Hepatocyte (in vitro differentiated cells): ENCODE results near the gene PIAS1. TPM values are rescaled to one million over a fixed set of nuclear protein-coding genes. Genes with fewer than 3 reads are reported as not detected.

Experiments
- DNase-seq: peaks from one replicate; pipeline ENCODE4 v3.0.0-alpha.2; 2016; ENCODE audit warnings: low spot score
- H2AFZ ChIP-seq: fragments of 200-600 bp; sonication (generic); 2 replicates; pipeline ENCODE4 v1.6.0; 2016; ENCODE audit warnings: antibody characterized with exemption, mild to moderate bottlenecking
- H3K27ac ChIP-seq: fragments of 200-600 bp; sonication (generic); 2 replicates; pipeline ENCODE4 v1.5.1; 2016; ENCODE audit warnings: mild to moderate bottlenecking
- H3K27me3 ChIP-seq: fragments of 200-600 bp; sonication (generic); 2 replicates; pipeline ENCODE4 v1.6.1; 2016
- H3K36me3 ChIP-seq: fragments of 200-600 bp; sonication (generic); replicated peaks from 2 replicates; pipeline ENCODE4 v1.5.1; 2016; ENCODE audit warnings: low read depth; ENCODE audit not compliant: insufficient read depth
- H3K4me1 ChIP-seq: fragments of 200-600 bp; sonication (generic); 2 replicates; pipeline ENCODE4 v1.5.1; 2016; ENCODE audit warnings: mild to moderate bottlenecking, moderate library complexity; ENCODE audit not compliant: insufficient read depth
- H3K4me2 ChIP-seq: fragments of 200-600 bp; sonication (generic); 2 replicates; pipeline ENCODE4 v1.6.0; 2016
- H3K4me3 ChIP-seq: fragments of 200-600 bp; sonication (generic); 2 replicates; pipeline ENCODE4 v1.5.1; 2016; ENCODE audit warnings: mild to moderate bottlenecking
- H3K79me2 ChIP-seq: fragments of 200-600 bp; sonication (generic); 2 replicates; pipeline ENCODE4 v1.6.0; 2017; ENCODE audit warnings: mild to moderate bottlenecking
- H3K9me2 ChIP-seq: fragments of 200-600 bp; sonication (generic); replicated peaks from 2 replicates; pipeline ENCODE4 v1.6.0; 2017; ENCODE audit warnings: mild to moderate bottlenecking; ENCODE audit not compliant: insufficient read depth
- H3K9me3 ChIP-seq: fragments of 200-600 bp; sonication (generic); 2 replicates; pipeline ENCODE4 v1.5.1; 2016; ENCODE audit warnings: low read depth, mild to moderate bottlenecking
- H4K20me1 ChIP-seq: fragments of 200-600 bp; sonication (generic); 2 replicates; pipeline ENCODE4 v1.6.0; 2016; ENCODE audit warnings: mild to moderate bottlenecking; ENCODE audit not compliant: insufficient read depth, poor library complexity, severe bottlenecking
- EZH2 ChIP-seq: fragments of 200-600 bp; sonication (generic); IDR thresholded peaks from 2 replicates; pipeline ENCODE4 v1.6.1; 2016; ENCODE audit warnings: antibody characterized with exemption, mild to moderate bottlenecking, borderline replicate concordance
- EZH2phosphoT487 ChIP-seq: fragments of 200-600 bp; sonication (generic); IDR thresholded peaks from one replicate; pipeline ENCODE4 v1.6.1; 2018; ENCODE audit warnings: antibody characterized with exemption, mild to moderate bottlenecking, low read depth, moderate library complexity; ENCODE audit not compliant: unreplicated experiment, severe bottlenecking
- WGBS: methylation state at CpG from one replicate; pipeline ENCODE4 v1.1.6; 2016; ENCODE audit warnings: low lambda C conversion rate; ENCODE audit errors: missing lambda C conversion rate; 5-methylcytosine and 5-hydroxymethylcytosine counted together
- polyA plus RNA-seq: library from polyadenylated mRNA; unstranded; fragments of >200 nt; fragmentation: Nextera tagmentation; extraction: Ambion mirVana; gene quantifications from 2 replicates; pipeline ENCODE4 v1.2.1, GENCODE V29; 2016
- total RNA-seq: library from RNA; depleted of rRNA; stranded (reverse); fragments of >200 nt; gene quantifications from 2 replicates; pipeline ENCODE4 v1.2.3, GENCODE V29; 2014
- TF ChIP-seq, protein P1 (sequence below): fragments of 200-600 bp; sonication (generic); IDR thresholded peaks from 2 replicates; pipeline ENCODE4 v1.5.1; 2016; ENCODE audit warnings: antibody characterized with exemption, mild to moderate bottlenecking; ENCODE audit not compliant: poor library complexity

Gene PIAS1
- total and polyA plus RNA-seq, 2 experiments from 2014 or later = 22.6 to 45.4 TPM

DNA sequence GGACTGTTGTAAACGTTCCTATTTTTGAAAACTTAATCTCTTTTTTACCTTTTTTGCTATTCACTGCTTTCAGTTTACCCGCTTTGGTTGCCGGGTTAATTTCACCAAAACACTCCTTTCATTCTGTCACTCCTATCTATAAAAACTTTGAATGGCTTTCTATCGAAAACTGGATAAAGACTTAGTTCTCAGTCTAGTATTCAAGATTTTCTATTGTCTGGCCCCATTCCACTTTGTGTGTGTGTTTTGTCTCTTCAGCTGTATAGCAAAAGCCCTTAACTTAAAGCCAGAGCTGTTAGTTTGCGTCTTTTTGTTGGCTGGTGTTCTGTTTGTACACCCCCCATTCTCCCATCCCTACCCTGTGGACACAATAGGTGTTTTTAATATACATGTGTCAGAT lies 7.5 kb downstream of the PIAS1 start:
- no peaks in the 10 kb centered on the region for H3K36me3 ChIP-seq
- H3K79me2 ChIP-seq = peaks cover 100% of the 10 kb centered on the region
- H3K4me2 ChIP-seq = no peak overlapping the region
- no peak for DNase-seq
- no peak overlapping the region for H2AFZ ChIP-seq
- H4K20me1 ChIP-seq = peaks cover 79% of the 10 kb centered on the region
- H3K4me1 ChIP-seq = peaks cover 12% of the 10 kb centered on the region
- no peak overlapping the region for H3K4me3 ChIP-seq
- no peaks in the 10 kb centered on the region for H3K9me2 ChIP-seq
- no peaks in the 10 kb centered on the region for H3K27me3 ChIP-seq
- no peaks in the 10 kb centered on the region for H3K9me3 ChIP-seq
- TF ChIP-seq, protein P1, sequence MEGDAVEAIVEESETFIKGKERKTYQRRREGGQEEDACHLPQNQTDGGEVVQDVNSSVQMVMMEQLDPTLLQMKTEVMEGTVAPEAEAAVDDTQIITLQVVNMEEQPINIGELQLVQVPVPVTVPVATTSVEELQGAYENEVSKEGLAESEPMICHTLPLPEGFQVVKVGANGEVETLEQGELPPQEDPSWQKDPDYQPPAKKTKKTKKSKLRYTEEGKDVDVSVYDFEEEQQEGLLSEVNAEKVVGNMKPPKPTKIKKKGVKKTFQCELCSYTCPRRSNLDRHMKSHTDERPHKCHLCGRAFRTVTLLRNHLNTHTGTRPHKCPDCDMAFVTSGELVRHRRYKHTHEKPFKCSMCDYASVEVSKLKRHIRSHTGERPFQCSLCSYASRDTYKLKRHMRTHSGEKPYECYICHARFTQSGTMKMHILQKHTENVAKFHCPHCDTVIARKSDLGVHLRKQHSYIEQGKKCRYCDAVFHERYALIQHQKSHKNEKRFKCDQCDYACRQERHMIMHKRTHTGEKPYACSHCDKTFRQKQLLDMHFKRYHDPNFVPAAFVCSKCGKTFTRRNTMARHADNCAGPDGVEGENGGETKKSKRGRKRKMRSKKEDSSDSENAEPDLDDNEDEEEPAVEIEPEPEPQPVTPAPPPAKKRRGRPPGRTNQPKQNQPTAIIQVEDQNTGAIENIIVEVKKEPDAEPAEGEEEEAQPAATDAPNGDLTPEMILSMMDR = no peak
- TF ChIP-seq EZH2 (no peak), EZH2phosphoT487 (no peak)
- H3K27ac ChIP-seq = no peak overlapping the region
- 89% methylated on average over 5 of the region's 5 CpGs for WGBS

DNA sequence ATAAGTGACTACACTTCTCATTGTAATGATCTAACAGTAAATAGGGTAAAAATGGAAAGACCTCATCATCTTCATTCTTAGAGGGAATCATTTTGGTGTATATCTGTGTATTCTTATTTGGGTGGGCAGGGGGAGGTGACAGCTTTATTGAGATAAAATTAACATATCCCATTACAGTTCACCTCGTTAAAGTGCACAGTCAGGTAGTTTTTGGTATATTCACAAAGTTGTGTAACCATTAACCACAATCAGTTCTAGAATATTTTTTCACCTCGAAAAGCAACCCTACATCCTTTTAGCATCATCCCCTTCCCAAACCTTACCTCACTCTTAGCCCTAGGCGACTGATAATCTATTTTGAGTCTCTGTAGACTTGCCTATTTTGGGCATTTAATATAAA lies 8.1 kb downstream of the PIAS1 start:
- Histone ChIP-seq H3K4me2 (no peak overlapping the region), H2AFZ (no peak overlapping the region), H3K27ac (no peak overlapping the region), H3K4me3 (no peak overlapping the region), H3K4me1 (peaks cover 10% of the 10 kb centered on the region), H3K9me3 (no peaks in the 10 kb centered on the region), H4K20me1 (peaks cover 79% of the 10 kb centered on the region), H3K79me2 (peaks cover 100% of the 10 kb centered on the region), H3K9me2 (no peaks in the 10 kb centered on the region), H3K36me3 (no peaks in the 10 kb centered on the region), H3K27me3 (no peaks in the 10 kb centered on the region)
- 77% methylated on average over 3 of the region's 3 CpGs for WGBS
- DNase-seq = no peak
- TF ChIP-seq EZH2phosphoT487 = no peak
- TF ChIP-seq EZH2 = no peak
- TF ChIP-seq, protein P1 = no peak

DNA sequence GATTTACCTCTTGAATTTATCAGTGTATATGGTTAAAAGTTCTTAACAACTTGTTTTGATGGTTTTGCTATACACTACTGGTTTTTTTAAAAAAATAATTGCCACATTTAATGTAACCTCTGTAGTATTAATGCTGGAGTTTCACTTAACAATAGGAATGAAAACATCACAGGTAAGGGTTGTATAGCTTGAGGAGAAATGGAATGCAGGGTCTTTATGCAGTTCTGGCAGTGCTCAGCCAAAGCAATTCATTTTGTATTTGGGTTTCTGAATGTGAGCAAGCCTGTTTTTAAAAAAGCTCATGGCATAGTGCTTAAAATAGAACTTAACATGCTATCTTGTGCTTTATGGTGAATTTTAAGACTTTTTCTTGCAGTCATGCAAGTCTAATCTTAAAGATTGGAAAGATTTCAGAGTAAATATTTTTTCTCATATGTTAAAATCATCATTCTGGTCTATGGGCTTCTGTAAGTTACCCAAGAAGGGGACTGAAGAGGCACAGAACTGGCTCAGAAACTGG lies 8.9 kb downstream of the PIAS1 start:
- Histone ChIP-seq H2AFZ (no peak overlapping the region), H3K36me3 (no peaks in the 10 kb centered on the region), H3K9me3 (no peaks in the 10 kb centered on the region), H3K9me2 (no peaks in the 10 kb centered on the region), H3K27ac (no peak overlapping the region), H3K27me3 (no peaks in the 10 kb centered on the region), H3K4me1 (peaks cover 5% of the 10 kb centered on the region), H3K4me3 (no peak overlapping the region), H4K20me1 (peaks cover 79% of the 10 kb centered on the region), H3K4me2 (no peak overlapping the region), H3K79me2 (peaks cover 100% of the 10 kb centered on the region)
- DNase-seq = no peak
- TF ChIP-seq EZH2phosphoT487 (no peak), EZH2 (no peak)
- TF ChIP-seq, protein P1 = no peak

DNA sequence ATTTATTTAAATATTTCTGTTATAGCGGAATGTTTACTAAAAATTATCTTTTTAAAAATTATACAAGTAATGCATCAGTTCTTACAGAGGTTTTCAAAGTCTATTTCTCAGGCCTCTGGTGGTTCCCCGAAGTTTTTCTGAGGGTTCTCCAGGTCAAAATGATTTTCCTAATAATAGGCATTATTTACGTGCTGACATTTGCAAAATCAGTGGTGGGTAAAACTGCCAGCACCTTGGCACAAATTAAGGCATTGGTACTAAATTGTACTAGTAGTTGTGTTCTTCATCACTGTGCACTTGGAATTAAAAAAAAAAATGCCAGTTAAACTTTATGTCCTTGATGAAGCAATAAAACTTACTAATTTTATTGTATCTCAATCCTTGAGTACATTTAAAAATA lies 9.5 kb downstream of the PIAS1 start:
- no peaks in the 10 kb centered on the region for H3K9me2 ChIP-seq
- peaks cover 79% of the 10 kb centered on the region for H4K20me1 ChIP-seq
- no peak overlapping the region for H2AFZ ChIP-seq
- no peak for DNase-seq
- no peaks in the 10 kb centered on the region for H3K36me3 ChIP-seq
- H3K4me2 ChIP-seq = no peak overlapping the region
- TF ChIP-seq EZH2phosphoT487 (no peak), EZH2 (no peak)
- TF ChIP-seq, protein P1 = no peak
- WGBS = 100% methylated on average over 3 of the region's 3 CpGs
- peaks cover 100% of the 10 kb centered on the region for H3K79me2 ChIP-seq
- H3K4me1 ChIP-seq = peaks cover 4% of the 10 kb centered on the region
- no peak overlapping the region for H3K27ac ChIP-seq
- no peaks in the 10 kb centered on the region for H3K9me3 ChIP-seq
- no peaks in the 10 kb centered on the region for H3K27me3 ChIP-seq
- H3K4me3 ChIP-seq = no peak overlapping the region
